ENCODE results near the gene RDH16.
"Not testable (repeated sequence)": the region's sequence is repeated elsewhere in the genome, so short reads cannot be mapped to it uniquely, and the experiment has no call there.

Gene RDH16

DNA sequence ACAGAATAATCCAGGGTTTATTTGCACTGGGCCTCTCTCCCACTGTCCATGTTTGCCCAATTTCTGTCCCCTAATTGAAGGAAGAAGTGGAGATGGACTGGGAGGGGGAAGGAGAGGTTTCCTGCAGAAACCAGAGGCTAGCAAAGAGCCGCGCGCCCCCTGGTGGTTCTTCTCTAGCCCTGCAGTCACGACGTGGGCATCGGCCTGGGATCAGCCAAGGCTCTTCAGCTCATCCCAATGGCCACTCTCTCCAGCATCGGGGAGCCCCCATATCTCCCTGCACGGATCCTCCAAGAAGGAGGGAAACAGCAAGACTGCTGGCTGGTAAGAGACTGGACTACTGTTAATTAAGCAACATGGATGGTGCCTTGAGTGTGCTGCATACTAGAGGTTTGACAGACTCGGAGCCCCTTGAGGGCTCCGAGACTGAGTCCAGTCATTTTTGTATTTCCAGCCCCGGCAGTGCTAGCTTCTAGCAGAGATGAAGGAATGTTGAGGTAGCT lies 30.2 kb upstream of the RDH16 start:
- DNase-seq (ENCODE audit: low spot score), result peak; percentile 80
- TF ChIP-seq, protein P1, sequence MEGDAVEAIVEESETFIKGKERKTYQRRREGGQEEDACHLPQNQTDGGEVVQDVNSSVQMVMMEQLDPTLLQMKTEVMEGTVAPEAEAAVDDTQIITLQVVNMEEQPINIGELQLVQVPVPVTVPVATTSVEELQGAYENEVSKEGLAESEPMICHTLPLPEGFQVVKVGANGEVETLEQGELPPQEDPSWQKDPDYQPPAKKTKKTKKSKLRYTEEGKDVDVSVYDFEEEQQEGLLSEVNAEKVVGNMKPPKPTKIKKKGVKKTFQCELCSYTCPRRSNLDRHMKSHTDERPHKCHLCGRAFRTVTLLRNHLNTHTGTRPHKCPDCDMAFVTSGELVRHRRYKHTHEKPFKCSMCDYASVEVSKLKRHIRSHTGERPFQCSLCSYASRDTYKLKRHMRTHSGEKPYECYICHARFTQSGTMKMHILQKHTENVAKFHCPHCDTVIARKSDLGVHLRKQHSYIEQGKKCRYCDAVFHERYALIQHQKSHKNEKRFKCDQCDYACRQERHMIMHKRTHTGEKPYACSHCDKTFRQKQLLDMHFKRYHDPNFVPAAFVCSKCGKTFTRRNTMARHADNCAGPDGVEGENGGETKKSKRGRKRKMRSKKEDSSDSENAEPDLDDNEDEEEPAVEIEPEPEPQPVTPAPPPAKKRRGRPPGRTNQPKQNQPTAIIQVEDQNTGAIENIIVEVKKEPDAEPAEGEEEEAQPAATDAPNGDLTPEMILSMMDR (IDR thresholded peaks at IDR 0.05; ENCODE audit: extremely low read depth, missing control alignments), result peak; percentile 93

DNA sequence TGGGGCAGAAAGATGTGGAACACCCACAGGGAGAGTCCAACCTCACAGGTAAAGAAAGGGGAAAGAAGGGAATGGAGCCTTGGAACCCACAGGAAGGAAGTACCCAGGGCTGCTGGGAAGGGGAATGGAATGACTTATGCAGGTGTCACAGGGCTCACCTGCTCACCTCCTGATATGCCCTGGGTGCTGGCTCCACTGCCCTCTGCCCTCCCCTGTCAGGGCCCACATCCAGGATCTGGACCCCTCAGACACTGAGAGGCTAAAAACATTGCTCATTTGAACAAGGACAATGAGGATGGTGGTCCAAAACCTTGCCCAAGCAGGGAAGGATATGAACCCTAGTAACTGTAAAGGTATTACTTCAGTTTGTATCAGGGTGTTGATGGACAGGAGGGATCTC lies 29.6 kb upstream of the RDH16 start:
- no peak for DNase-seq (ENCODE audit: low spot score)
- TF ChIP-seq, protein P1 (IDR thresholded peaks at IDR 0.05; ENCODE audit: extremely low read depth, missing control alignments), result no peak

DNA sequence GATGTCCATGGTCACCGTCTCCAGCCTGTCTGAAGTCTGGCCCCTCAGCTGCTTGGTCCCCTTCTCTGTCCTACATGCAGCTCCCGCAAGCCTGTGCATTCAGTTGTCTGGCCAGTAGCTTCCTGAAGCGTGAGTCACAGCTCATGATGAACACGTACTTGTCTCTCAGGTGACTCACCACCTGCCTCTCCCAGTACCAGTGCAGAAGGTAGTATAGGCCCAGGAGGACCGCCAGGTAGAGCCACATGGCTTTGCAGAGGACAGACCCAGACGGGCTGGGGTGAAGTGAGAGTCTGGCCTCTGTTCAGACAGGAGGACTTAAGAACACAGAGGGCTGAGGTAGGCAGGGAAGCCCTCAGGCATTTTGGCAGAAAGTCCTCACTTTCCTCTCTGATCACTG lies 28.3 kb upstream of the RDH16 start:
- not testable (repeated sequence) for DNase-seq (ENCODE audit: low spot score)

DNA sequence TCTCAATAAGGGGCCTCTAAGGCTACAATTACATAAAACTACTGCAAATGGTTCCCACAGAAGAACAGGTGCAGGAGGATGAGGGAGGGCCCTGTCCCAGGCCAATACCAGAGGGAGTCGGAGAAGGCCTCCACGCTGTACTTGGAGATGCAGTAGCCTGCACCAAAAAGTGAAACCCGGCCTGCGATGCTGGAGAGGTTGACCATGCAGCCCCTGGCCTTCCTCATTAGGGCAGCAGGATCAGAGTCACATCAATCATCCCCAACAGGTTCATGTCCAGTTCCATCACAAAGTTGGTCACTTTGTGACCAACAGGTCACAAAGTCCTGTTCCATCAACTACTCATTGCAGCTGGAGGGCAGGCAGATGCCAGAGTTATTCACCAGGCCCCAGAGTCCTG lies 26.0 kb upstream of the RDH16 start:
- TF ChIP-seq, protein P1 (IDR thresholded peaks at IDR 0.05; ENCODE audit: extremely low read depth, missing control alignments), result no peak
- DNase-seq (ENCODE audit: low spot score), result no peak

DNA sequence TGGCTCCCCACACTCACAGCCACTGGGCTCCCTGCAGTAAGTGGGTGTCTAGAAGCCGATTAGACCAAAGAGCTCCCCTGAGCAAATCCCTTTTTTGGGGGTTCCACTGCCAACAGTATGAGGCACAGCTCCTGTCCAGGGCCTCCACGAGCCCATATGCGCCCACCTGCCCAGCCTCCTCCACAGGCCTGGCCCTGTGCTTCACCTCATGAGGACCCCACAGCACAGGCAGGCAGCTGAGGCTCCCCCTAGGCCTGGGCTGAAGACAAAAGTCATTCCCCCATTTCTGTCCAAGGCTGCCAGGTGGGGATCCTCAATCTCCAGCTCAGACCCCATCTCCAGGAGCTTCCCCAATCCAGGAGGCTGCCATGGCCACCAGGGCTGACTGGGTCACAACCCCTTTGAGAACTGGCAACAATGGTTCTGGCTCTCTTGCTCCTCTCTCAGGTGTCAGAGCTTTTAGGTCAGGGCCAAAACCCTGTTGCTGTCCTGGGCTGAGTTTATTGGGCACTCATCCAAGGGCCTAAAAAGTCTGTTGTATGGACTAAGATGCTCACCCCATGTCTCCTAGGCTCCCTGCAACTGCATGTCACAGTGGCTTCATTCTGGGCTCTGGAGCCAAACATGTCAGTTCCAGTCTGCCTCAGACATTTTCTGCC lies 25.3 kb upstream of the RDH16 start:
- DNase-seq (ENCODE audit: low spot score), result not testable (repeated sequence)

DNA sequence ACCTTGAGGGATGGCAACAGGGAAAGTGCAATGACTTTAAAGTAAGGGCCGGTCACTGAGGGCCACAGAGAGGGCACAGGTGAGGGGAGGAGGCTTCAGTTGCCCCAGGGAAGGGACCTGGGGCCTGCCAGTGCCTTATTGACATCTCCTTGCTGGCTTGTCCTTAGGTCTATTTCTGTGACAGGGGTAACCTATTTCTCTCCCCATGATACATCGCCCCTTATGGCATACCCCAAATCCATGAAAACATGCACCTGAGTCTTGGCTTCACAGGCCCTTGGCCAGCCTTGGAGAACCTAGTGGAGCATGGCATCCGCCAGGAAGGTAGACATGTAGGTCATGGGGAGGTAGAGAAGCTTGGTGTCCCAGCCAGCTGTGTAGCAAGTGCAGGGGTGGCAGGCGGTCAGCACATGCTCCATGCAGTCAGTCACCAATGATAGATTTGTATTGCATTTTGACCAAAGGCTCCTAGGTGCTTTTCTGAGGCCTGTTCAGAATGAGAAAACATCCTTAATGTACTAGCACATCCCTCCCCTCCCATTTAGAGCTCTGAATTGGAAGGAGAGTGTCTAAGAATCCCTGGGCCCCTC lies 23.6 kb upstream of the RDH16 start:
- DNase-seq (ENCODE audit: low spot score), result no peak
- TF ChIP-seq, protein P1 (IDR thresholded peaks at IDR 0.05; ENCODE audit: extremely low read depth, missing control alignments), result no peak

DNA sequence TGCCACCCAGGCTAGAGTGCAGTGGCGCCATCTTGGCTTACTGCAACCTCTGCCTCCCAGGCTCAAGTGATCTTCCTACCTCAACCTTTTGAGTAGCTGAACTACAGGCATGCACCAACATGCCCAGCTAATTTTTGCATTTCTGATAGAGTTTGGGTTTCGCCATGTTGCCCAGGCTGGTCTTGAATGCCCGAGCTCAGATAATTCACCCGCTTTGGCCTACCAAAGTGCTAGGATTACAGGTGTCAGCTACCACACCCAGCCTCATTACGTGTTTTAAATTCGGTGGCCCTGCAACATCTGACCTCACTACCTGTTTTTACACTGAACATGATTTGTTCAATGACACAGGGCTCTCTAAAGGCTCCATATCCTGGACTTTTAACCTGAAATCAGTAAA lies 22.9 kb upstream of the RDH16 start:
- TF ChIP-seq, protein P1 (IDR thresholded peaks at IDR 0.05; ENCODE audit: extremely low read depth, missing control alignments), result no peak
- no peak for DNase-seq (ENCODE audit: low spot score)

DNA sequence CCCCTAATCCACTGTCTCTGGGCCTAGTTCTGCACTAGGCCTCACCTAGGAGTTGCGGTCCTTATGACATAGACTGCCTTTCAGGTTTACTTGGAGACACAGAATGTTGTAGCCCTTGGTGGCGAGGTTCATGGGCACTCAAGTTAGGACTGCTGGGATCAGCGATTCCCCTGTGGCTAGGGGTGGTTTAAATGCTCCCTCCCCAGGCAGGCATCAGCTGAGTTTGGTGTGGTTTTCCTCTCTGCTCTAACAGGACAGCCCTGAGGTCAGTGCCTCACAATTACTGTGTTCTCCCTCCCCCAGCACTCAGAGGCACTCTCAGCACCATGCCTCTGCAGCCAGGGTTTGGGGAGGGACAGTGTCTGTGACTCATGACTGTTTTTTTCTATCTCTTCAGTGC lies 22.2 kb upstream of the RDH16 start:
- DNase-seq (ENCODE audit: low spot score), result no peak
- TF ChIP-seq, protein P1 (IDR thresholded peaks at IDR 0.05; ENCODE audit: extremely low read depth, missing control alignments), result no peak

Data from GM20000 (cell line).